T-helper 1 cell (primary cell): ENCODE measurements around the gene FOXJ3.

Experiments used
- DNase-seq, 5 donors: peaks; one replicate each; pipeline ENCODE4 v3.0.0-alpha.2; 2012 to 2020

FOXJ3 gene

DNA sequence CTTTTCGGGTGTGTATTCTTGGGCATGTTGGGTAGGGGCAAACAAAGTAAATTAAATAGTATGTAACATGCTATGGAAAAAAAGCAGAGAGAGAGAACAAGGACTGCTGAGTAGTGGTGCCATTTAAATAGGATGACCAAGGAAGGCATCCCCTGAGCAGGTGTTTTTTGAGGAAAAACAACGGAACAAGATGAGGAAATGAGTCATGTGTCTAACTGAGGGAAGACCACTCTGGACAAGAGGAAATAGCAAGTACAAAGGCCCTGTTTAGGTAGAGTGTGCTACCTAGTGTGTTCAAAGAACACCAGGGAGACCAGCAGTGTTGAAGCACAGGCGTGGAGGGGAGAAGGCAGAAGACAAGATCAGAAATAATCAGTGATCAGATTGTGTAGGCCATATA, 150.4 kb downstream of the FOXJ3 start:
- DNase-seq, result no peak

DNA sequence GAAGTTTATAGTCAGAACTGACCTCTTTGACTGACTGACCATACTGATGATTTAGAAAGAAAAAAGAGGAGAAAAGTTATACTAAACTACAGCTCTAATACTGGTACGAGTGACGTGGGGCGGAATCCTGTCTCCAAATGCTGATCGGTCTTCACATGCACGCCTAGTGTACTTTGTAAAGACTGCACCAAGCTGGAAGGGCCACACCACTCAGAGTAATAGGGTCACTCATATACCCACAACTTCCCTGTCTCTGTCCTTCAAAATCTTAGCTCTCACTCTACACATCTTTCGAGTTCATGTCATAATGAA, 151.1 kb downstream of the FOXJ3 start:
- DNase-seq, result no peak

DNA sequence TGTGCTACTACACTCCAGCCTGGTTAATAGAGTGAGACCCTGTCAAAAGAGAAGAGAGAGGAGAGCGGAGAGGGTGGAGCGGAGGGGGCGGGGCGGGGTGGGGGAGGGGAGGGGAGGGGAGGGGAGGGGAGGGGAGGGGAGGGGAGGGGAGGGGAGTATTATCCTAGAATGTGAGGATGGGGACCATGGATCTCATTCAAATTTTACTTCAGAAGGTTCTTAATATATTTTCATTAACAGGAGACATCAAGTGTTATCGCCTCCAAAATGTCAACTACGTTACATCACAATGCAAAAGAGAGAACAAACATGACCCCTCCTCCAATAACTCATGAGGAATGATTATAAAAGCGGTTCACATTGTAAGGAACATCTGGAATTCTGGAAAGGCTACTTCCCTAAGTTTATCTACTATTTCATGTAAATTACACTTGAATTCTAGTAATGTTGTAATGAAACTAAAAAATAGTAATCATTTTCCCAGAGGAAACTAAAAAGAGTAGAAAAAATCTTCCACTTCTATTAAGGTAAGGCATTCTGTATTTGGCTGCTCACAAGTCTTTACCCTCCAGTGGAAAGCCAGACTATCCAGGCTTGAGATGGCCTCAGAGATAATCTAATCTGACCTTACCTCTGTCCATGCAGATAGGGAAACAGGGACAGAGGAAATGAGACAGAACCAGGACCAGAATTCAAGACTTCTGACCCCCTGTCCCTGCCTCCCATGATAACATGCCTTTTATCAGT, 151.7 kb downstream of the FOXJ3 start:
- DNase-seq, result no peak

DNA sequence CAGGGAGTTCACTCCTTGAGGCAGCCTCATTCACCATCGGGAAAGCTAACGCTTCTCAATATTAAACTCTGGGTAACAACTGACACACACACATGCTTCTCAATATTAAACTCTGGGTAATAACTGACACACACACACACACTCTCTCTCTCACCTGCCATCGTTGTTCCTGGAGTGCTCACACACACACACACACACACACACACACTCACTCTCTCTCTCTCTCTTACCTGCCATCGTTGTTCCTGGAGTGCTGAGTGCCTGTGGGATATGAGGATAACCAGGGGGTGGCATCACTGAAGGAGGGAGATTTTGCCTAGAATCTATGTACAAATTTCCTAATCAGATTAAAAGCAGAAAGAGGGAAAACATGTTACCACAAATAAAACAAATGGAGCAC, 153.3 kb downstream of the FOXJ3 start:
- no peak for DNase-seq

DNA sequence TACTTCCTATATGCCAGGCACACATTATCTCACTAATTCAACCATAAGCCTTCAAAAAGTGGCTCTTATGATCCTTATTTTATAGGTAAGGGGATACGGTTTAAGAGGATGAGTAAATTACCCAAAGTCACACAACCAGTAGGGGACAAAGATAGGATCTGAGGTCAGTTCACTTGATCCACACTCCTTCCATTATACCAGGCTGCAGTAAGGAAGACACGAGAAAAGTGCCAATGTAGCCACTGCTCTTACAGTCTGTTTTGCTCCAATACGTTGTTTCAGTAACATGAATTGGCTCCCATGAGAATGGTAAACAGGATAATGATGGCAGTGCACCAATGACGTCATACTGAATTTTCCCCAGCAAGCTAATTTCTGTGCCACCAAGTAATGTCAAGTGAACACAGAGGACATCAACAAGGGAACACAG, 155.1 kb downstream of the FOXJ3 start:
- DNase-seq, result no peak

DNA sequence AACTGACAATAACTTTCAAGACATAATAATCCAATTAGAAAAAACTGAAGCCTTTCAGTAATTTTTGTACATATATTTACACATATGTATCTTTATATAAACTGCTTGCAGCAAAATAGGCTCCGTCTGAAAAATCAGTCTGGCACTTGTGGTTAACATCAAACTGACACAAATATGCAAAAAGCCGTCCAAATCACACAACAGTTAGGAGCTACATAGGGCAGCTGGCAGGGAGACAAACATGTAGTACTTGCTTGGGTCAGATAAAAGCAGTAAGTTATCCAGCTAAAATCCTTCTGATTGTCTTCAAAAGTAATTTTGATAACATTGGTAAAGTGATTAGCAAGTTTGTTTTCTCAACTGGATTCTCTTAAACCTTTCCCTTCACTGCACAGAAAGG, 155.8 kb downstream of the FOXJ3 start:
- no peak for DNase-seq

DNA sequence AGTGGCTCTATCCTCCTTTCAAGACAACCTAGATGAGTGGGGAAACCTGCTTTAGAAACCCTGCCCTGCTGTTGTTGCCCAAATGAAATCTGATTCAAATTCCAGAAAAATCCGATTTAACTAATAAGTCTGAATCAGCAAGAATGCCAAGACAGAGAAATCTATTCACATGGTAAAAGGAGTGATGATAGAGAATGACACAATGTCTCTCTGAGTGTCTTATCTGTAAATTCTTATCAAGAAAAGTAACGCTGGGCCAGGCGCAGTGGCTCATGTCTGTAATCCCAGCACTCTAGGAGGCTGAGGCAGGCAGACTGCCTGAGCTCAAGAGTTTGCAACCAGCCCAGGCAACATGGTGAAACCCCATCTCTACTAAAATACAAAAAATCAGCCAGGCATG, 156.8 kb downstream of the FOXJ3 start:
- DNase-seq, result no peak

DNA sequence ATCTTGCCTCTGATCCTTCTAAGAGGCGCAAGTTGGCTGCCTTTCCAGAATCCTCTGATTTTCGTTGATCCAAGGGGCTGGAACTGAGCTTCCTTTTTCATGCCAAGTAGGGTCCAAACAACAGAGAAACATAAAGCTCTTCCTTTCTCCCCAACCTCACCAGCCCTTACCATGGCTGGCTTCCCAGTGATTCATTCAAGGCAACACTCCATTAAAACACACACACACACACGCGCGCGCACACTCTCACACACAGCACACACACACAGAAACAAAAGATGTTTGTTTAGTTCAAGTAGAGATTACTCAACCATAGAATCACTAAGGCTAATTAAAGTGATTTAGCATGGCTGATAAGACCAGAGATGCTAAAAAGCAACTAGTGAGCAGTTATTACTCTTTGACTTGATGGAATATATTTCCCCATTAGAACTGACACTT, 157.5 kb downstream of the FOXJ3 start:
- DNase-seq, result no peak

DNA sequence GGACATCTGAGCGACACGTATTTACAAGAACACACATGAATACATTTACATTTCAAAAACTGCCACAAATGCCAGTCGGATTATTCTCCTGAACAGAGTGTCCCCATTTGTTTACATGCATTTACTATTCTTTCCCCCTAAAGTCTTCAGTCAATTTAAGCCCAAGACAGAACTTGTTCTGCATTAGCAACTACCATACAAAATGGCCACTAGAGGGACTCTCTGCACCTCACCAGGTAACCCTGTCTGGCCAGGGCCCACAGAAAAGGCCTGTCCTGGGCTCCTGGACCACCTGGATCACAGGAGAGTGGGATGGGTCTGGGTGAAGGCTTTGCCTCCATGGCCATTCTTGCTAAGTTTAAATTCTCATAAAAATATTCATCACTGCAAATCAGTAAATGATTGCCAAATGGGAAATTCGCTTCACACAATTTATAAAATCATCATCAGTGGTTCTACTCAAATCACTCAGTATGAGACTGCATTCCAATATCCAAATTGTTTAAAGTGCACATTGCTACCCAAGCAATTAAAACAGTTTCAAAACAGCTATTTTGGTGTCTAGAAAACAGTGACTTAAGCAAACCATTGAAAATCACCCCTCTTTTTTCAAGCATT, 158.0 kb downstream of the FOXJ3 start:
- DNase-seq, result peak in 1 of 5 donors; percentile 29

DNA sequence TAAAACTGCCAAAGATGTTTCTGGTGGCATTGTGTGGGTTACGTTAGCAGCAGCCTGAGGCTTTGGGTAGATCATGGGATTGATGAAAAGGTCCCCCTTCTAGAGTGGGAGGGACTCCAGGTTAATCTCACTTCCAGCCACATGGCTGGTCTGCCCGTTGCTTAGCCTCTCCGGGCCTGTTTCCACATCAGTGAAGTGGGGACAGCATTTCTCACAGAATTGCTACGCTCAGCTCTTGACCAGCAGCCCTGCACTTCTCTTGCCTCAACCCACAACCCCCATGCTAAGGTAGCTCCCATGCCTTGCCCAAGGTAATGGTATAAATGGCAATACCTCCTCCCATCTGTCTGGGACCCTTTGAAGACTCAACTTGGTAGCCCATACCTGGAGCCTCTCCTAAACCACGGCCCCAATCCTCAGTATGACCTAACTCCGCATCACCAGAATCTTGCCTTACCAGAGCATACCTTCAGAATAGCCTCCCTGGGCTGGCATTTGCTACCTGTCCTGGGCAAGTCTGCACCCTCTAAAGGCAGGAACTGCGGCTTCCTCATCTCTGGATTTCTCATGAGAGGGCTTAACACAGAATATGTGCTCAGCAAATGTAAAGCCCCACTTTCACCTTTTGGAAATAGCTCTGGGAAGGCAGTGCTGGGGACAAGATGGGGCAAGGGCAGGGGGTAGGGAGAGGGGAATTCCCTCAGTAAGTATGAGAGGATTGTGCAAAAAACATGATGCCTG, 159.6 kb downstream of the FOXJ3 start:
- DNase-seq, result no peak

DNA sequence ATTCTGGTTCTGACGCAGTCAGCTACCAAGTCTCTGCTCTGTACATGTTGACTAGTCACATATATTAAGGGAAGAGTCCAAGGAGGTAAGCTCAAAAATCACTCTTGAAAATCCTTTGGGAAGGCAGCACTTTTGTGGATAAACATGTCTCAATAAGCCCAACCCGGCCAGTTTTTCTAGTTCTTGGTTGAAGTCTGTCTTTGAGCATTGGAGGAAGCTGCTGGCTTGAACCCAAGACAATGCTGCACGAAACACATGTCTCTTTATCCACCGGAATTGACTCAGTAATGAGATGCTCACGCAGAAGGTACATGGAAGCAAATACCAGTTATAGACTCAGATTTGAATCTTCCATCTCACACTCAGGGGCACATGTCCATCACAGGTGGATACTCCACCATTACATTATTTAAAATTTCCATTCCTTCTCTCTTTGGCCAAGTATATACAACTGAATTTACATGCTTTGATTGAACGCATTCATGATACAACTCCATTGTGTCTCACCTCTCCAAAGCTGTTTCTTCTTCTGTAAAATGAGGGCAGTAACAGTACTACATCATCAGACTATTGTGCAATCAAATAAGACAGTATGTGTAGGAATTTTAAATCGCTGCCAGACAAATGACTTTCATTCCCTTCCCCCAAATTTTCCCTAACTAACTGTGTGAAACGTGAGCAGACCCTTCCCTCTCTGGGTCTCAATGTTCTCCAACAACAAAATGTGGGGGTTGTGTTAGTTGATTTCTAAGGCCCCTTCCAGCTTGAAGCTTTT, 160.9 kb downstream of the FOXJ3 start:
- DNase-seq, result no peak

DNA sequence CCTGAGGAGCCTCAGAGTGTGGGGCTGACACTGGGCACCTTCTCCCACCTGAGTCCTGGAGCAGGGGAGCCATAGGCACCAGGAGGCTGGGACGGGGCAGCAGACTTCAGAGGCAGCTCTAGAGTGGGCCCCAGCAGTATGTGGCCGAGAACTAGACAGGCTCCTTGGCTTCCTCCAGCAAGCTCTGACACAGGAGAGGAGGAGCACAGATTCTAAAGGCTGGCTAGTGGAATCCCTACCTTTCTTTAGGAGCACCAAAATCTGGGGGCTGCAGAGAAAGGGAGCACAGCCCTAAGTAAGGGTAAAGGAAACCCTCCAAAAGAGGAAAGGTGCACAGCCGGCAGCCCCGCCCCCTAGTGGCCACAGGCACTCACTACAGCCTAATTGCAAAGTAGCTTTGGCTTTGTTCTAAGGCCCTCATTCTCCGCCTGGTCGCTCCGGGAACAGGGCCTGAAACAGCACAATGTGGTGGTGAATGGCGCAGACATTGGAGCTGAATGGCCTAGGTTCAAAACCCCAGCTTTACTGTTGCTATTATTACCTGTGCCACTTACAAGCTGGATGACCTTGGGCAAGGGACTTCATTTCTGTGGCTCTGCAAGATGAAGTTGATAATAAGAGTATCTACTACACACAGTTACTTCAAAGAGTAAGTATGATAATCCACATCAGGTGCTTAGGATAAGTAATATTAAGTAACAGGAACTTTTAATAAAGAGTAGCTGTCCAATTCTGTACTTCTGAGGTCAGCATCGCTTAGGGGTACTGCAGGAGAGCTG, 161.7 kb downstream of the FOXJ3 start:
- peak; percentile 38 to 55 (median 44) for DNase-seq

DNA sequence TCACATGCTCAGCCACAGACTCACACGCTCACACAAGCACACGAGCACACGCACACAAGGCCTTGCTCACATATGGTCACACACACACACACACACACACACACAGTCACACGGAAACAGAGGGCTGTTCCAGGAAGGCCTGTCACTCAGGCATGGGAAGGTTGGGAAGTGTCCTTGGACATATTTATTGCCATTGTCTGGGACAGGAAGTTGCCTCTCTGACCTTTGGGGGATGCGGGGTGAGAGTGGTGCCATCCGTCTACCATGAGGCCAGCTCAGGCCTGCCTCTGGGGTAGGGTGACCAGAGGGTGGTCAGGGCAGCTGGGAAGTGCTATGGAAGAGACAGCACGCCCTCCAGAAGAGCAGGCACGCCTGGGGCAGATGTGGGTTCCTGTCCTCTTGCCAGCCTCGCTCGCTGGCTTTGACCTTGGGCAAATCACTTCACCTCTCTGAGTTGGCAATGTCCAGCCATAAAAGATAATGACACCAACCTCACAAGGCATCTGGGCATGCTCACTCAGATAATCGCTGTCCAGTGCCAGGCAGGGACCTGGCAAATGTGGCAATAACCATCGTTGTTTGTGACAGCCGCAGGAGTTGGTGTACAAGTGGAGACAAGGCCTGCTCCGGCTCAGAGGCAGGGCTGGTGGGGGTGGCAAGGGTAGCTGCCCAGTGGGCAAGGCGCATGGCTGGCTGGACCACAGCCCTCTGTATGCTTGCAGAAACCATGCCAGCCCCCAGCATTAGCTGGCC, 162.5 kb downstream of the FOXJ3 start:
- no peak for DNase-seq

DNA sequence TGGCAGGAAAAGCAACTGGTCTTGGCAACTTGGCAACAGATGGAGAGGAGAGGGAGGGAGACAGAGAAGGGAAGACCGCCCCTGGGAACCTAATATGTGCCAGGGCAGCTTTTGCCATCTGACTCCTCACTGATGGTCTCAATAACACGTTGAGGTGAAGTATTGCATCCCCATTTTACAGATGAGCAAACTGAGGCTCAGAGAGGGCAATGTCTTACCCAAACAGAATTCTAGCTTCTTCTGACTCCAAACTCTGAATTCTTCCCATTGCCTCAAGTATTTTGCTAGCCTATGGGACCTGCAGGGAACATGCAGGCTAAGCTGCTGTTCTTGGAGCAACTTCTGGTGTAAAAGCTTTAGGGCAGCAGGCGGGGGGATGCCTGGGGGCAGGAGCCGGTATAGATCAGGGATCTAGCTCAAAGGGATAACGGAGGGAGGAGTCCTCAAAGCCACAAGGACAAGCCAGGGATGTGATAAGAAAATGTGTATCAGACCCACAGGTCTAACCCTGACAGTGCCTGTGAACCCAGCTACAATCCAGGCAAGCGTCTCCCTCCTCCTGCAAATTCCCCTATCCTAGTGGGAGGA, 163.3 kb downstream of the FOXJ3 start:
- DNase-seq, result no peak

DNA sequence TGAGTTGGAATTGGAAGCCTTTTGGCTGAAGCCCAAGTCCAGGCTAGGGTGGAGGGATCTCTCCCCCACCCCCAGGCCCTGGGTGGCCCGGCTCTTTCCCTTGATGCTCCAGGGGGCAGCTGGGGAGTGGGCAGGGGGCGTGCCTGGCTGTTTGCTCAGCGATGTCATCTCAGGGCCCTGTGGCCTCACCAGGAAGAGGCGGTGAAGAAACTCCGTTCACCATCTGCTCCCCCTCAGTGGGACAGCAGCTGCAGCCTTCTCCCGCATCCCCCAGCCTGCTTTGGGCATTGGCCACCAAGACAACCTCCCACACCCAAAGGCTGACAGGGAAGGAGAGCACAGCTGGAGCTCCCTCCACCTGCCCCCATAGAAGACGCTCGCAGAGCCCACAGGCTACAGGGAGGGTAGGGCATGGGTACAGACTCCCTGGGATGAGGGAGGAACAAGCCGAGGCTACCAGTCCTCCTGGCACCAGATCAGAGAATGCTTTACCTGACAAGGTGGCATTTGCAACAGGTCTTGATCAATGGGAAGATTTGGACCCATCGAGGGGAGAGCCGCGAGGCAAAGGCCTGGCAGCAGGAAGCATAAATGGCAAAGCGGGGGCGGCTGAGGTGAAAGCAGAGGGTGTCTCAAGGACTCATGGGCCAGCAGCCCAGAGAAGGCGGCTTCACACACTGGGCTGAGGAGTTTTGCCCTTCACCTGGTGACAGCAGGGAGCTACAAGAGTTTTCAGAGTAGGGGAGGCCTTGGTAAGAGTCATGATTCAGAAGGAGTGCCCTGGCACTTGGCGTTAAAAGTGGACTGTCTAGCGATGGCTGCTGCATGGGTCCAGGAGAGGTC, 164.0 kb downstream of the FOXJ3 start:
- DNase-seq, result no peak

DNA sequence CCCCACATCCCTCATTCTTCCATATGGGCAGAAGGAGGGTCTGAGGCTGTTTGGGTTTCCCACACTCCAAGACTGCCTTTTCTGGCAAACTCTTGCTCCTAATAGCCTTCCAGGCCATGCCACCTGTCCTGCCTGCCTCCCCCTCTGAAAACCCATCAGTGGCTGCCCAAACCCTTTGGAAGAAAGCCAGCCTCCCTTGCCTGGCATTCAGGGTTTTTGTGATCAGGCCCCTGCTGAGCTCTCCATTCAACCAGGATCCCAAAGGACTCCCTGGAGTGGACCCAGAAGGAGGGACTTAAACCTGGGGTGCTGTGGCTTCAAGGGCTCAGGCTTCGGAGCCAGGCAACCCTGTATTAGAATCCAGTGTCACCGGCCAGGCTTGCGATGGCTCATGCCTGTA, 166.3 kb downstream of the FOXJ3 start:
- no peak for DNase-seq

DNA sequence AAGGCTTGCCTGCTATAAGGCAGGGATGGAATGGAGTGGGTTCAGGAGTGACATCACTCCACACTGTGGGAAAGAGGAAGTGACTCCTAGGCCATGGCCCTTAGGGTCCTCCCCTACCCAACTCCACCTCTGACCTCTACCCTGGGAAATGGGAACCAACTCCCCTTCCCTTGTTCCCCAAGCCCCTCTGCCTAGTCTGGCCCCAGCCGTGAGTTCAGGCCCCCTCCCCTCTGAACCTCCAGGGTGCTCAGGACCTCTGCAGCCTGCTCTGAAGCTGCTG, 166.7 kb downstream of the FOXJ3 start:
- DNase-seq, result no peak

DNA sequence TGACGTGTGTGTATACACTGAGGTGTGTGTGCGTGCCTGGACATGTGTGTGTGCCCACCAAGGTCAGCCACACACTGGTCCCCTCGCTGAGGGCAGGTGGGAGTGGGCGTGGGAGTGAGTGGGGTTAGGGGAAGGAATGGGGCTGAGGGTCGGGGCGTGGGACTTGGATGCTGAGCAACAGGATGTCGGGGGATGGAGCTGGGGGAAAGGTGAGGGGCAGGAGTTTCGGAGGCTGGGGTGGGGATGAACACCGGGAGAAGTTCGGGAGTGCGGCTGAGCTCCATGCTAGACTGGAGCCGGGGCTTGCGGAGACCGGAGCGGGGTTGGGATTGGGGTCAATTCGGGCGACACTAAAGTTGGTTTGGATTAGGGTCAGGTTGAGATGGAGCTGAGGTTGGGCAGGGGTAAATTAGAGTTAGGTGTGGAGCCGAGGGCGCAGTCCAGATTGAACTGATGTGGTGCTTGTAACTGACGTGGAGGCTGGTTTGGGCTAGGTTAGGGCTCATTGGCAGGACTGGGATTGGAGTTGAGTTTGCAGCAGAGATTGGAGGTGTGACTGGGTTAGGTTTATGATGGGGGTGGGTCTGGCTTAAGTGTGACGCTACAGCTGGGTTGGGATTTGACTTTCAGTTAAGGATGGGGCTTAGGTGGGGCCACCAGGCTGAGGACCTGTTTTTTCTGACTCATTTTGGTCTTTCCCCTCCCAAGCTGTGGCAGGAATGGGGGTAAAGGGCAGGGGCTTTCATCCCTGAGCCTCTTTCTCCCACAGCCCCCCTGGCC, 167.2 kb downstream of the FOXJ3 start:
- no peak for DNase-seq

DNA sequence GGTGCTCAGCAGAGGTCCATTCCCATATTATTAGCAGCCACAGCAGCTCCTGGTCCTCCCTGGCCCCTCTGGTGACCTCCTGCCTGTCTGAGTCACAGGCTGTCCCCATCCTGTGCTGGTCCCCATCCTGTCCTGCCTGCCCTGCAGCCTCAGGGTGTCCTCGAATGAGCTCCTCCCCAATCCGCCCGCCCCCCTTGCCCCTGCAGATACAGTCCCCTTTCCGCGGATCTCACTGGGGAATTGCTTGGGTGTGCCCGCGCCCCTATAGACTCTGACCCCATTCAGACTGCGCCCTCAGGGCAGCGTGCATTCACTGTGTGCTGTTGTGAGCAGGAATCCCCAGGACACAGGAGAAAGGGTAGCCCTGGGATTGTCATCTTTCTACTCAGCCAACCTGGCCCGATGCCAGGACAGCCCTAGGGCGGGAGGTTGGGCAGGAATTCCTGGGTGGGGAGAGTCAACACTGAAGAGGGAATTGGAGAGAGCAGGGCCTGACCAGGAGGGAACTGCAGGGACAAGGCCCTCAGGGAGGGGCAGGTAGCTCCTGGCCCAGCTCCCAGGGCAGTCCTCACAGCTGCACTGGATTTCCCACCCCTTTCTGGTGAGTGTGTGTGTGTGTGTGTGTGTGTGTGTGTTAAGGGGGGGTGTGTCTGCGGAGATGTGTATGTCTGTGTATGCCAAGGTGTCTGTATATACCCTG, 169.4 kb downstream of the FOXJ3 start:
- DNase-seq, result no peak
